Ectodermal cell (in vitro differentiated cells): Measurements from ENCODE around the gene SLK.

Experiments used
- H3K27ac ChIP-seq: 2 replicates; pipeline ENCODE4 v1.7.0; 2013; ENCODE audit warnings: mild to moderate bottlenecking, low read depth, low read length; ENCODE audit not compliant: insufficient read depth, poor library complexity, severe bottlenecking
- H3K27me3 ChIP-seq: 2 replicates; pipeline ENCODE4 v1.7.0; 2013; ENCODE audit warnings: mild to moderate bottlenecking, low read length; ENCODE audit not compliant: insufficient read depth, control insufficient read depth, poor library complexity, severe bottlenecking
- H3K36me3 ChIP-seq: one replicate; pipeline ENCODE4 v1.7.0; 2013; ENCODE audit warnings: low read length; ENCODE audit not compliant: control insufficient read depth, insufficient read depth
- H3K4me1 ChIP-seq: one replicate; pipeline ENCODE4 v1.7.0; 2013; ENCODE audit warnings: low read length; ENCODE audit not compliant: control insufficient read depth, insufficient read depth
- H3K4me3 ChIP-seq: 2 replicates; pipeline ENCODE4 v1.7.0; 2013; ENCODE audit warnings: low read depth, low read length, control low read depth; ENCODE audit not compliant: insufficient read depth
- H3K9me3 ChIP-seq: 2 replicates; pipeline ENCODE4 v1.7.0; 2013; ENCODE audit warnings: mild to moderate bottlenecking, low read length, moderate library complexity; ENCODE audit not compliant: control insufficient read depth
- WGBS, 2 experiments: methylation state at CpG; one replicate each; pipeline ENCODE4 v1.1.7; 2013; ENCODE audit warnings: missing lambda C conversion rate in 2 of 2; 5-methylcytosine and 5-hydroxymethylcytosine counted together

SLK gene

DNA sequence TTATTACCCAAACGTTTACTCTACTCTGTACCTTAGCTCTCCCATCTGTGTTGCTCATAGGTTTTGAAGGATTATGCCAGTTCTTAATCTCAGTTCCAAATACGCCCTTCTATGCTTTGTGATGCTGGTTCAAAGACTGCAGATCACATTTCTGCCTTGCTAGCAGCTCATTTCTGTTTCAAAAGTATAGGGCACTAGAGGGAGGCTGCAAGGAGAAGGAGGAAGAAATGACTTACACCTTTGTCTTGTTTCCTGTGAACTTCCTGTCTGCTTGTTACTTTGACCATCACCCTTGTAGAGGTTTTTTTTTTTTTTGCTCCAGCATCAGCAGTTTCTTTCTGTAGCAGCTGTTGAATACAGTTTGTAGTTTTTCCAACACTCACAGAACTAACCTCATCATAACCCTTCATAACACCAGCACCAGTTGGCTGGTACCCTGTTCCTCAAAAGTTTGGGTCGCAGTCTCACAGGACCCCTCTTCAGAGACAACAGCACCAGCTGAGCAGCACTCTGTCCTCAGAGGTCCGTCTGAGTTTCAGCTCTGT is 16.5 kb downstream of the SLK start:
- H3K27me3 ChIP-seq = no peaks in the 10 kb centered on the region
- H3K36me3 ChIP-seq = no peaks in the 10 kb centered on the region
- H3K9me3 ChIP-seq = no peaks in the 10 kb centered on the region
- H3K4me3 ChIP-seq = no peak overlapping the region
- WGBS, 2 experiments = 81 to 88% methylated on average over 4 of the region's 4 CpGs
- no peak overlapping the region for H3K27ac ChIP-seq
- H3K4me1 ChIP-seq = no peaks in the 10 kb centered on the region

- H3K9me3 ChIP-seq = no peaks in the 10 kb centered on the region
- H3K4me1 ChIP-seq = no peaks in the 10 kb centered on the region
- no peak overlapping the region for H3K4me3 ChIP-seq
- no peak overlapping the region for H3K27ac ChIP-seq
- no peaks in the 10 kb centered on the region for H3K27me3 ChIP-seq
- no peaks in the 10 kb centered on the region for H3K36me3 ChIP-seq
These were observed 18.8 kb downstream of the SLK start for GRCh38 chr10:103985726-103986125.

DNA sequence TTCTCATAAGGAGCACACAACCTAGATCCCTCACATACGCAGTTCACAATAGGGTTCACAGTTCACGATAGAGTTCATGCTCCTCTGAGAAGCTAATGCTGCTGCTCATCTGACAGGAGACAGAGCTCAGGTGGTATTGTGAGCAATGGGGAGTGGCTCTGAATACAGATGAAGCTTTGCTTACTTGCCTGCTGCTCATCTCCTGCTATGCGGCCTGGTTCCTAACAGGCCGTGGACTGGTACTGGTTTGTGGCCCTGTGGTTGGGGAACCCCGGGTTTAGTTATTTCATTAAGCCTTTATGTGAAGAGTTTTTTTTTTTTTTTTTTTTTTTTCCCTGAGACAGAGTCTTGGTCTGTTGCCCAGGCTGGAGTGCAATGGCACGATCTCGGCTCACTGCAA is 19.4 kb downstream of the SLK start:
- WGBS, 2 experiments = 95% methylated on average over 7 of the region's 7 CpGs
- Histone ChIP-seq H3K27me3 (no peaks in the 10 kb centered on the region), H3K4me1 (no peaks in the 10 kb centered on the region), H3K9me3 (no peaks in the 10 kb centered on the region), H3K4me3 (no peak overlapping the region), H3K36me3 (no peaks in the 10 kb centered on the region), H3K27ac (no peak overlapping the region)

- H3K27ac ChIP-seq = no peak overlapping the region
- H3K9me3 ChIP-seq = no peaks in the 10 kb centered on the region
- H3K27me3 ChIP-seq = no peaks in the 10 kb centered on the region
- no peaks in the 10 kb centered on the region for H3K36me3 ChIP-seq
- 94 to 97% methylated on average over 3 of the region's 3 CpGs for WGBS, 2 experiments
- H3K4me1 ChIP-seq = no peaks in the 10 kb centered on the region
- H3K4me3 ChIP-seq = no peak overlapping the region
These were observed 23.2 kb downstream of the SLK start for GRCh38 chr10:103990121-103990520.

GRCh38 chr10:103990531-103990930 is 23.6 kb downstream of the SLK start:
- H3K9me3 ChIP-seq = no peaks in the 10 kb centered on the region
- H3K27ac ChIP-seq = no peak overlapping the region
- no peaks in the 10 kb centered on the region for H3K27me3 ChIP-seq
- no CpG with 5 or more reads among the region's 1 CpG for WGBS, 2 experiments
- no peaks in the 10 kb centered on the region for H3K4me1 ChIP-seq
- H3K4me3 ChIP-seq = no peak overlapping the region
- H3K36me3 ChIP-seq = no peaks in the 10 kb centered on the region

DNA sequence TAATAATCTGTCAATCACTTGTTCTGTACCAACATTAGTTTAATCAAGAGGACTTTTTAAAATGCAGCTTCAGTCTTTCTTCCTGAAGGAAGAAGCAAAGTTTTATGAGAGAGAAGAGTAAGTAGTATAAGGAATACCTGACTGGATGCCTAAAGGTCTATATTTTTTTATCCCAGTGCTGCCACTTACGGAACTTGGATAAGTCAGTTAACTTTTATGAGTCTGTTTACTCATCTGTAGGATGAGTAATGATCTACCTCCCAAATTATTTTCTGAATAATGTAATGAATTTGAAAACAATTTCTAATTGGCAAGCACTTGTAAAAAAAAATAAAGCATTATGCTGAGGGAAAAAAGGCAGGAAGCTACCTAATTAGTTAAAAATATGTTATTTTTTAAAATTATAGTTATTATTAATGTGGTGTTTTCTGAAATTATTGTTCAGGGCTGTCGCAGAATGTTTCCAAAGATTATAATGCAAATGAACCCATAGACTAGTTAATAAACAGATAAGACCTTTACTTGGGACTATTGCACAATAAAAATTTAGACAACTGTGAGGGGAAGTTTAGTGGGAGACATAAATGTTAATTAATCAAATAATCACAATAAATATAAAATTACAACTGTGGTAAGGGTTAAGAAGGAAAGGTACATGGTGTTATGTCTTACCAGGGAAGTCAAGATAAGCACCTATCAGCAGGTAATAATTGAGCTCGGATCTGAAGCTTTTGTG is 24.6 kb downstream of the SLK start:
- Histone ChIP-seq H3K4me3 (no peak overlapping the region), H3K36me3 (no peaks in the 10 kb centered on the region), H3K27me3 (no peaks in the 10 kb centered on the region), H3K27ac (no peak overlapping the region), H3K4me1 (no peaks in the 10 kb centered on the region), H3K9me3 (no peaks in the 10 kb centered on the region)
- 85 to 93% methylated on average over 1 to 2 of the region's 3 CpGs for WGBS, 2 experiments

- H3K4me1 ChIP-seq = no peaks in the 10 kb centered on the region
- no peaks in the 10 kb centered on the region for H3K27me3 ChIP-seq
- H3K27ac ChIP-seq = no peak overlapping the region
- no peaks in the 10 kb centered on the region for H3K36me3 ChIP-seq
- 95 to 97% methylated on average over 1 of the region's 1 CpG for WGBS, 2 experiments
- no peaks in the 10 kb centered on the region for H3K9me3 ChIP-seq
- no peak overlapping the region for H3K4me3 ChIP-seq
These were observed 28.2 kb downstream of the SLK start for GRCh38 chr10:103995134-103995533.

DNA sequence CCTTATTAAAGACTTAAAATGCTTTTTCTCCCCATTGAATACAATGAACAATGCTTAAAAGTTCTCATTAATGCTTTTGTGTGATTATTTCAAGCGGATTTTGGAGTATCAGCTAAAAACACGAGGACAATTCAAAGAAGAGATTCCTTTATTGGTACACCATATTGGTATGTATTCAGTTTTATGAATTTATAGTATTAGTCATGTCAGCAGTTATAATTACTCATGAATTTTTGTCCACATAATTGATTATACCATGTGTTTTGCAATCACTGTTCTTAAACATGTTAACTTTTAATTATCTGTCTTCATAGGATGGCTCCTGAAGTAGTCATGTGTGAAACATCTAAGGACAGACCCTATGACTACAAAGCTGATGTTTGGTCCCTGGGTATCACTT is 31.9 kb downstream of the SLK start:
- H3K27ac ChIP-seq = no peak overlapping the region
- H3K36me3 ChIP-seq = peaks cover 7% of the 10 kb centered on the region
- H3K9me3 ChIP-seq = no peaks in the 10 kb centered on the region
- no peaks in the 10 kb centered on the region for H3K4me1 ChIP-seq
- no peaks in the 10 kb centered on the region for H3K27me3 ChIP-seq
- no peak overlapping the region for H3K4me3 ChIP-seq
- WGBS, 2 experiments = 94 to 100% methylated on average over 1 to 2 of the region's 2 CpGs

- H3K27ac ChIP-seq = no peak overlapping the region
- H3K36me3 ChIP-seq = peaks cover 7% of the 10 kb centered on the region
- WGBS, 2 experiments = 96 to 100% methylated on average over 1 of the region's 1 CpG
- no peak overlapping the region for H3K4me3 ChIP-seq
- no peaks in the 10 kb centered on the region for H3K4me1 ChIP-seq
- H3K27me3 ChIP-seq = no peaks in the 10 kb centered on the region
- H3K9me3 ChIP-seq = no peaks in the 10 kb centered on the region
These were observed 36.0 kb downstream of the SLK start for GRCh38 chr10:104002911-104003310.

GRCh38 chr10:104005172-104005863 is 38.4 kb downstream of the SLK start:
- no peak overlapping the region for H3K27ac ChIP-seq
- no peak overlapping the region for H3K4me3 ChIP-seq
- H3K27me3 ChIP-seq = no peaks in the 10 kb centered on the region
- peaks cover 7% of the 10 kb centered on the region for H3K36me3 ChIP-seq
- WGBS, 2 experiments = 93 to 94% methylated on average over 8 of the region's 8 CpGs
- no peaks in the 10 kb centered on the region for H3K4me1 ChIP-seq
- no peaks in the 10 kb centered on the region for H3K9me3 ChIP-seq
